ENCODE data around the gene LYAR. TPM values are rescaled to one million over a fixed set of nuclear protein-coding genes. Genes with fewer than 3 reads are reported as not detected.

The LYAR gene
- total and polyA plus RNA-seq, 2 experiments from 2014 or later = 44.0 to 105 TPM

- peaks cover 15% of the 10 kb centered on the region for H4K20me1 ChIP-seq (replicated peaks; ENCODE audit: insufficient read depth)
- TF ChIP-seq CTCF (conservative IDR thresholded peaks at IDR 0.05; ENCODE audit: low read depth in 2 of 2) = no peak
- TF ChIP-seq CREB1 (CRISPR knock-in tag; IDR thresholded peaks at IDR 0.05; ENCODE audit: low read depth) = no peak
- no peak for TF ChIP-seq EZH2 (IDR thresholded peaks at IDR 0.05; ENCODE audit: low read depth, unreplicated experiment)
- TF ChIP-seq STAT1 (IDR thresholded peaks at IDR 0.05; ENCODE audit: unreplicated experiment) = no peak
- no peak for TF ChIP-seq ETS1 (IDR thresholded peaks at IDR 0.05)
- TF ChIP-seq POLR2AphosphoS5 (IDR thresholded peaks at IDR 0.05; ENCODE audit: low read depth) = no peak
- TF ChIP-seq ZNF114 (CRISPR knock-in tag; IDR thresholded peaks at IDR 0.05) = no peak
- TF ChIP-seq REST (IDR thresholded peaks at IDR 0.05; ENCODE audit: unreplicated experiment) = no peak
- no peak for TF ChIP-seq NANOG (IDR thresholded peaks at IDR 0.05; ENCODE audit: borderline replicate concordance)
- no peak for TF ChIP-seq ZNF462 (CRISPR knock-in tag; IDR thresholded peaks at IDR 0.05)
- no peak for DNase-seq (ENCODE audit: low spot score)
- H3K27me3 ChIP-seq (ENCODE audit: insufficient read depth) = no peaks in the 10 kb centered on the region
- H3K36me3 ChIP-seq (ENCODE audit: insufficient read depth) = peaks cover 78% of the 10 kb centered on the region
- no peak for ATAC-seq
- H3K4me3 ChIP-seq = no peak overlapping the region
- no peaks in the 10 kb centered on the region for H3K79me2 ChIP-seq (replicated peaks; ENCODE audit: insufficient read depth)
- Mint-ChIP-seq H3K9me3 (no peaks in the 10 kb centered on the region), H3K4me1 (no peaks in the 10 kb centered on the region), H3K27ac (no peak overlapping the region), H3K4me3 (no peak overlapping the region), H3K27me3 (ENCODE audit: insufficient read depth, low read depth, poor library complexity) (peaks cover 1% of the 10 kb centered on the region), H3K36me3 (ENCODE audit: low read depth) (peaks cover 77% of the 10 kb centered on the region)
- H2AFZ ChIP-seq = no peak overlapping the region
- no peaks in the 10 kb centered on the region for H3K9me2 ChIP-seq (ENCODE audit: insufficient read depth)
- no peaks in the 10 kb centered on the region for H3K4me1 ChIP-seq (ENCODE audit: insufficient read depth)
- H3F3A ChIP-seq (replicated peaks; ENCODE audit: low read depth) = no peaks in the 10 kb centered on the region
- no peak overlapping the region for H3K27ac ChIP-seq (ENCODE audit: low read depth)
- H3K4me2 ChIP-seq = no peak overlapping the region
Measured at GRCh38 chr4:4277531-4277930, 12.4 kb downstream of the LYAR start.

All from GM23338 (cell line).